GM18519 (cell line): ENCODE results near the gene HIPK1.

Experiments used
- ATAC-seq: cut with Tn5 transposase; IDR thresholded peaks from one replicate; pipeline ENCODE4 v1.9.1; 2021; ENCODE audit warnings: mild to moderate bottlenecking, moderate library complexity; ENCODE audit not compliant: unreplicated experiment, low FRiP score

HIPK1 gene

DNA sequence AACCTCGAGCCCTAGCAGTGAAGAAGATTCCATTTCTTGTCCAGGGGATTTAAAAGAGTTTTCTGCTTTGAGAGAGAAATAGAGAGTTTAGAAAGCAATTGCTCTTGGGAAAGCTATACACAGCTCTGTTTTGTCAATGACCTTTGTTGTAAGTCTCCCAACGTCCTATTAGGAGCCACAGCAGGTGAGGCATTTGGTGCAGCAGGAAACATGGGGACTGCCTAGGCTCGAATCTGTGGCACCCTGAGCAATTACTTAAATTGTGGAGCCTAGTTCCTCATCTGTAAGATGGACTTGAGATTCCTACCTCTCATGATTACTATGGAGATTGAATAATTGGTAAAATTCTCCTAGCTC, 15.8 kb upstream of the HIPK1 start:
- no peak for ATAC-seq

DNA sequence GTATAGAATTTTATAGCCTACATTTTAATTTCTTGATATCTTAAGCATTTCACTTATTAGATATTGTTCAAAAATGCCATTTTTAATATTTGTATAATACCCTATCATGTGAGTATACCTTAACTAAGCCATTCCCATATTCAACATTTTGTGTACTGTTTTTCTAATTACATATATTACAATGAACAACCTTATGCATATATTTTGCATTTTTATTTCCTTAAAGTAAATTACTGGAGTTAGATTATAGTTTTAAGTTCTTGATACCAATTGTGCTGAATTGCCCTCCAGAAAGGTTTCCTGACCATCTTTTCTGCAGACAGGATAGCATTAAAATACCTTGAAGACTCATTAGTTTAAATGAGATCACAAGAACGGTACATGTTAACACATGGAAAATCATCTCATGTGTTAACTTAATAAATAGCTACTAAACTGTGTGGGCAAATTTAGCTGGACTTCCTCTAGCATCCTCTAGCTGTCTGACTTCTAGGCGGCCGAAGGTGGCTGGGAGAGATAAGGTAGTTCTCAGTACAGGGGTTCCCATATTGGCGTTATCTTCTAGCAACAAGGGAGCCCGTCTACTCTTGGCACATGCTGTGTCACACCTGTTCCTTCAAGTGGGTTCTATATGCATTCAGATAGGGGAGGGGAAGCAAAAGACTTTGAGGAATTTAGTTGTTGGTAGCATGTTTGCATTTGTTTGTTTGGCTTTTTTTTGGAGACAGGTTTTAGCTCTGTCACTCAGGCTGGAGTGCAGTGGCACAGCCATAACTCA, 15.0 kb upstream of the HIPK1 start:
- no peak for ATAC-seq

DNA sequence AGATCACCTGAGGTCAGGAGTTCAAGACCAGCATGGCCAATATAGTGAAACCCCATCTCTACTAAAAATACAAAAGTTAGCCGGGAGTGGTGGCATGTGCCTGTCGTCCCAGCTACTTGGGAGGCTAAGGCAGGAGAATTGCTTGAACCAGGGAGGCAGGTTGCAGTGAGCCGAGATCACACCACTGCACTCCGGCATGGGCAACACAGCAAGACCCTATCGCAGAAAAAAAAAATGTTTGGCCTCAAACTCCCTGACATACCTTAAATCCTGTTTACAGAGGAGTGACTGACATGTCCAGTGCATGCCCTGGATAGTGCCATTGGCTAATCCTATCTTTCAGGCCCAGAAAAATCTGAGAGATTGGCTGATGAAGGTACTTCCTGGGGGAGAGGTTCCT, 12.2 kb upstream of the HIPK1 start:
- ATAC-seq: no peak

DNA sequence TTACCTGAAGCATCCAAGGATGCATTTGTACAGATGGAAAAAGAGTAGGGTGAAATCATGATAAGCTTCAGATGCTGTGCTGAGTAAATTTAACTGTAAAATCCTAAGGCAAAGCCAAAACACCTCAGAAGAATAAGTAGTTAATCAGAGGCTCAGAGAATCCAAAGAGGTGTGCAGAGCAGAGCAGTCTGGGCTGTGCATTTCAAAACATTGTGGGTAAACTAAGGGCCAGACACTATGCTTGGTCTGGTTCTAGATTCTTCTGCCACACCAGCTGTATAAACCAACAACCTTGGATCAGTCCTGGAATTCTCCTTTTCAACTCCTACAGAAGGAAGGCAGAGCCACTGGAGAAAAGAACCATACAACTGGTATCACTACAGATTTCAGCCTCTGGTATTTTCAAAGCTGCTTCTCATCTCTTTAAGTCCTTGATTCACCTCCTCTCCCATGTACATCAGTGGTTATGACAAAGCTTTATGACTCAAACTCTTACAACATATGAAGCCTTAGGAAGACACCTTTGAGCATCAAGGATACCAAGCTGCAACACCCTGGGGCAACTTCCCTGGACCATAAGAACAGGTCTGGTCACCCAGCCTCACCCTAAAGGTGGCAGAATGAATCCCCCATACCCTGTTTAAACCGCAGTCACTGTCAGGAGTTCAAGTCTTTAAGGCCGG, 11.6 kb upstream of the HIPK1 start:
- ATAC-seq: no peak

DNA sequence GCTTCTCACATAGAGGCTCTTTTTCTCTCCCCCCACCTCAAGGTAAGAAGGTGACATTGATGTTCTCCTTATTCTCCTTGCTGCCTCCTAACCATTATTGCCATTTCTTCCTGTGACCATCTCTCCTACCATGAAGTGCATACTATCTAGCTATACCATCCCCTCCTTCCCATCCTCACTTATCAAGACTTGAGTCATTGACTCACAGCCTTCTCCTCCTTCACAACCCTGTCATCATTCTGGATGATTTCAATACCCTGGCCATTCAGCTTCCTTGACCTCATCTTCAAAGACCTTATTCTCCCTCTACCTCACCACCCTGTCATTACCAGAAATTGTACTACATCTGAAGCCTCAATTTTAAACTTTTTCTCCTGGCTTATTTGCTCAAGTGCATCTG, 10.9 kb upstream of the HIPK1 start:
- no peak for ATAC-seq

DNA sequence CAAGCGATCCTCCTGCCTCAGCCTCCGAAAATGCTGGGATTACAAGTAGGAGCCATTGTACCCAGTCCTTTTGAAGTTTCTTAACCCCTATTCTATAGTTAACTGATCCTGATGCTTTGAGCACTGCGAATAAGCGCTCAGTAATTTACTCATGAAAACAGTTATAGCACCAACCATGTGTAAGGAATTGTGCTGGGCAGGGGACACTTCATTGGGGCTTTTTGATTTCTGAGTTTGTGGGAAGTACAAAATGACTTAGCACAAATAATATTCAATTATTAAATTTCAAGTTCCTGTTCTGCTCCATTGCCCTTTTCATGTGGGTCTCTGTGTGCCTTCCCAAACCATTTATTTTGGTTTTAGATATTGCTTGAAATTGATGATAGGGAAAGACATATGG, 6.2 kb upstream of the HIPK1 start:
- ATAC-seq: no peak

DNA sequence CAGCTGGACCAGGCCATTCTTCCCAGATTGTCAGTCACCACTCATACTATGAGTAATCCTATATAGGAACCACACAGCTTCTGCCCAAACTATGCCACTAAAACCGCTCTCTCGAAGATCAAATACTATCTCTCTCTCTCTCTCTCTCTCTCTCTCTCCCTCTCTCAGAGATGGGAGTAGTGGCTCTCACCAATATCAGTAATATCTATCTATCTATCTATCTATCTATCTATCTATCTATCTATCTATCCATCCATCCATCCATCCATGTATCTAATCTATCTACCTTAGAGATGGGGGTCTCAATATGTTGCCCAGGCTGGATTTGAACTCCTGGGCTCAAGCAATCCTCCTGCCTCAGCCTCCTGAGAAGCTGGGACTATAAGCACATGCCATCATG, 4.7 kb upstream of the HIPK1 start:
- no peak for ATAC-seq

DNA sequence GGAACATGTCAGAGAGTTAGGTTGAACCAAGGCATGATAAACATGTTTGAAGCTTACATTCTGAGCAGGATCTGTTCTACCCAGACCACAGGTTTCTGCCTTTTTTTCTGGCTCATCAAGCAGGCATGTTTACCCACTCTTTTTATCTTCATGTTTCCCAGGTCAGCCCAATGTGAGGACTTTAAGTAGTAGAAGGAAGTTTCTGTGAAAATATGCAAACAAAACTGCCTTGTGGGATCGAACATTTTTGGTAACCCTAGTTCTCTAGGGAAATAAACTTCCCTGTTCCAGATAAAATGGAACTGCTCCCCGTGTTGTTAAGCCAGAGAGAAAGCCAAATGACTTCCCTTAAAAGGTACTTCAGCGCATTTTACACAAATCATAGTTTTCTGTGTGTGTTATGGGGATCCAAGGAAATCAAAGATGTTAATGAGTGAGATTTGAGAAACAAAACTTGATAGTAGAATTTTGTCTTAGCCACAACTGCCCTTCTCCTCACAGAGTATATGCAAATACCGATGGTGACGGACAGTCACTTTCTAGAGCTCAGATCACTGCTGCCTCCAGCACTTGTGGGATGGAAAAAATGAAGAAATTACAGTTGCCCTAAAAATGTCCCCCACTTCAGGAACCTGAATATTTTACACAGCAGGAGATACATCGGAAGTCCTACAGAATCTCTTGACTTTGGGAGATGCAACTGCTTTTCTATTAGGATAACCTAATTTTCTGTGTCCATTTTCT, 765 bp upstream of the HIPK1 start:
- ATAC-seq: no peak

DNA sequence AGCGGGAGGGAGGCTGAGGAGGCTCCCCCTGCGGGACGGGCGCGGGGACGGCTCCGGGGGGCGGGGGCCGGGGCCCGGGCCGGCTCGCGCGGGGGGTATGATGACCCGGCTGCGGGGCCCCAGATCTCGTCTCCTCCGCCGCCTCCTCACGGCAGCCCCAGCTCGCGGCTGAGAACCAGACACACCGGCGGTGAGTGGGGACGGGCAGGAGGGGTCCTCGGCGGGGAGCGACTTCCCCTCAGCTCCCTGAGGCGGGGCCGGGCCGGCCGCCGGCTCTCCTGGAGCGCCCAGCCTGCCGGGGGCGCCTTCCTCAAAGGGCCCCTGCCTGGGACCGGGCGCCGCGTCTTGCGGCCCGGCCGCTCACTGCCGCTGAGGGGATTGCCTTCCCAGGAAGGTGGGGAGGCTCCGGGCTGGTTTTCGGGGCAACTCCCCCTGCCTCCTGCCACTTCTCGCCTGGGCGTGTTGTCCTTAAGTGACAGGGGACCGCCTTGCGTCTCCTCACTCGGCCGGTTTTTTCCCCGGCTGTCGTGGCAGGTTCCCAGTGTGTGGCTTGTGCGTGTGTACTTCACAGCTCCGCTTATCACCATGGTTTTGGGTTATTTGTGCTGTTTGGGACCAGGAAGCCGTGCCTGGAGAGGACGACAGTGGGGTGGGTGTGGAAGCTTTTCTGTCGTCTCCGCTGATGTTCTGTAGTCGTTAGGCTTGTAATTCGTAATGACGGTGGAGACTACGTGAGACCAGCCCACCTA, 800 bp downstream of the HIPK1 start:
- ATAC-seq: peak; percentile 8

DNA sequence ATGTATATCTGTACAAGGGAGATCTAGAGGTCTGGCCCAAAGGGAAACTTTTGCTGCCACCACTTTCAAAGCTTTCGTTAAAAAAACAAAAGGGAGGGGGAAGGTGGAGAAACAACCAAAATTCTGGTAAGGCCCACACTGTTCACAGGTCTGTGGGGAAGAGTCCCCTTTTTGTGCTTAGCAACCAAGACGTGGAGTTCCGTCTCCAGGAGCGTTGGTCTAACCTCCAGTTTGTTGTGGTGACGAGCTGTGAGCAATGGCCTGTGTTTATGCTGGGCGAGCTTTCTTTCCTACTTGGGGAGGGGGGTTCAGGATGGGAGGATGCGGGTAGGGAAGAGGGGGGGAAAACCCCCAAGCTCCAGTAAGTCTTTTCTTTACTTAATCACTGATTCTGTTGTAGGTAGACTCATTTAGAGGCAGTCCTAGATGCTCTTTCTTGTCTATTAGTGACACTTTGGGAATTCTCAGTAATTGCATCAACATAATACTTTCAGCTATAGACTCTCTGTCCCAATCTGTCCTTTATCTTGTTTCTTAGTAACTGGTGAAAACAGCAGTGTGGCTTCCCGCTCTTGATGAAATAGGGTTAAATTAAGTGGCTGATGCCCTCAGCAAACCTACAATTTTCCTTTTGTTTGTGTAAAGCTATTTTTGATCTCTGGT, 1.5 kb downstream of the HIPK1 start:
- ATAC-seq: peak; percentile 29

DNA sequence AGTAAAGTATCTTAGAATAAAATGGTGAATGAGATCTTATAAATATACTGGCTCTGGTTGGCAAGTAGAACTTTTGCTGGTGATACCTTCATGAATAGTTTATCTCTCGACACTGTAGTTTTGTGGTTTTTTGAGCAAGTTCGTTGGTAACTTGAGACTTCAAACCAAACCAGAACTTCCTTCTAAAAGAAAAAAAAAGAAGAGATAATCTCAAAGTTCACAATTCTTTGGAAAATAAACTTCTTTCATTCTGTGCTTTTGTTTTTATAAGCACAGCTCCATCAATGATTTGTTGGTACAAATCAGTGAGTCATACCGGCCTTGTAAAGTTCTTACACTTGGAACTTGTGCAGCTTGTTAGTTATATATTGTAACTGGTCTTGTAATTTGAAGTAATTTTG, 2.3 kb downstream of the HIPK1 start:
- no peak for ATAC-seq

DNA sequence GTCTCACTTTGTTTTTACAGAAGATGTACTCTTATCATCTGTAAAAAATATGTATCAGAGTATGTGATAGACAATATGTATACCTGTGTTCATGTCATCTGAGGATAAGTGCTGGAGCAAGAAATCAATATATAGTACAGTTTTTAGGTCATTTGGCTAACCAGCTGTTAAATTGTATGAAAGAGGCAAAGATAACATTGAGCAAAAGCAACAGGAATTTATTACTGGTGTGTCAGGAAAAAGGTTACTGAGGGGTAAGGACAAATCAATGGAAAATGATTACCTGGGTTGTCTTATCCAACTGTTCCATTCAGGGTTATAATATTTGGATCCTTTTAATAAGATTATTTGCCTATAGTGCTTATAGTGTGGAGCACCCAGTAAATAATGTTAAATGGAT, 4.9 kb downstream of the HIPK1 start:
- ATAC-seq: no peak

DNA sequence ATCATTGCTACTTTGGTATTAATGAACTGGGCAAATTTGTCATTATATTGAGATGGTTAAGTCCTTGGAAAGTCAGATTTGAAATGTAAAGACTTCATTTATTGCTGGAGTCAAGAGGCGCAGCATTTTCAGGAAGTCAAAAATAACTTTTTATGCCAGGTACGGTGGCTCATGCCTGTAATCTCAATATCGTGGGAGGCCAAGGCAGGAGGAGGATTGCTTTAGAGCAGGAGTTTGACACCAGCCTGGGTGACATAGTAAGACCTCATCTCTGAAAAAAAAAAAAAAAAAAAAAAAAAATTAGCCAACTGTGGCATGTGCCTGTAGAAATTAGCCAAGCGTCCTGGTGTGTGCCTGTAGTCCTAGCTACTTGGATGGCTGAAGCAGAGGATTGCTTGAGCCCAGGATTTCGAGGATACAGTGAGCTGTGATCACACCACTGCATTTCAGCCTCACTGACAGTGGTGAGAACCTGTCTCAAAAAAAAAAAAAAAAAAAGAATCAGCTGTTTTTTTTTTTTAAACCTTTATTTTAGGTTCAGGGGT, 5.5 kb downstream of the HIPK1 start:
- ATAC-seq: no peak

DNA sequence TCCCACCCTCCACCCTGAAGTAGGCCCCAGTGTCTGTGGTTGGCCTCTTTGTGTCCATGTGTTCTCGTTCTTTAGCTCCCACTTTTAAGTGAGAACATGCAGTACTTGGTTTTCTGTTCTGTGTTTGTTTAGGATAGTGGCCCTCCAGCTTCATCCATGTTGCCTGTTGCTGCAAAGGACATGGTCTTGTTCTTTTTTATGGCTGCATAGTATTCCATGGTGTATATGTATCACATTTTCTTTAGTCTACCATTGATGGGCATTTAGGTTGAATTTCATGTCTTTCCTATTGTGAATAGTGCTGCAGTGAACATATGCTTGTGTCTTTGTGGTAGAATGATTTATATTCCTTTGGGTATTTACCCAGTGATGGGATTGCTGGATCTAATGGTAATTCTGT, 6.1 kb downstream of the HIPK1 start:
- ATAC-seq: no peak

DNA sequence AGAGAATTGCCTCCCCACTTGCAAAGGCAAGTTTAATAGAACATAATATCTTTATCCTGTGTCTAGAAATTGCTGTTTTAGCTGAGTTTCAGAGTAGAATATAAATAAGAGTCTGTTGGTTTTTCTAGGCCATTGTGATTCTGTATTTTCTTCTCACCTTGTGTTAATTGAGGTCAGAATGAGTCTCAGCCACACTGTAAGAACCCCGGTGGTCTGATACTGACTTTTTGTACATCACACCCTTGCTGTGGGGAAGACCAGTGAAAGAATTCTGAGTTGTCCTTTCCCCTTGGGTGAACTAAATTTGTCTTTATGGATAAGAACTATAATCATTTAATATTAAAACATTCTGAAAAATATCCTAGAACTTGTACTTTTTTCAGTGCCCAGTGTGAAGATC, 6.8 kb downstream of the HIPK1 start:
- no peak for ATAC-seq

DNA sequence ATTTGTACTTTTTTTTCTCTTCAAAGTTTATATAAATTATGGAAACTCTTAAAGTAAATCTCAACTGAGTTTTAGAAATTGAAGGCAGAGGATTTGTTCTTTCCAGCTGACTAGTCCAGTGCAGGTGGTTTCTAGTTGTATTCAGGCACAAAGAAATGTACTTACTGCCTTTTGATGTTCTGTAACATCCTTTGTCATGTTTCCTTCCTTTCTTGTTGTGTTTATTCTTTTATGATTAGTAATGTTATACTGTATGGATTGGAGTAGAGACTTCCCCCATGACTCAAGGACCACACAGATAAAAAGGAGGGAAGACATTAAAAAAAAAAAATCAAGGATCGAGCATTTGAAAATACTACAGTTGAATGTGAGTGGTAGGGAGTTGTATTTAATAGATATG, 8.0 kb downstream of the HIPK1 start:
- ATAC-seq: no peak

DNA sequence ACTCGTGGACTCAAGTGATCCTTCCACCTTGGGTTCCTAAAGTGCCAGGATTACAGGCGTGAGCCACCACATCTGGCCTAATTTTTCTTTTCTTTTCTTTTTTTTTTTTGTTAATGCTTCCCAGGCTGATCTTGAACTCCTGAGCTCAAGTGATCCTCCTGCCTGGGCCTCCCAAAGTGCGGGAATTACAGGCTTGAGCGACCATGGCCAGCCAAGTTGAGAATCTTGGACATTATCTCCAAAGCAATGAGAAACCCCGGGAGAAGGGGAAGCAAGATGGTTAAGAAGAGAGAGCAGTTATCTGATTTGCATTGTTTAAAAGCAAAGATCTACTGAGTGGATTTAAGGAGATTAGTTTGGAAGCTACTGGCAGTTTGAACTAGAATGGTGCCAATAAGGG, 9.1 kb downstream of the HIPK1 start:
- no peak for ATAC-seq

DNA sequence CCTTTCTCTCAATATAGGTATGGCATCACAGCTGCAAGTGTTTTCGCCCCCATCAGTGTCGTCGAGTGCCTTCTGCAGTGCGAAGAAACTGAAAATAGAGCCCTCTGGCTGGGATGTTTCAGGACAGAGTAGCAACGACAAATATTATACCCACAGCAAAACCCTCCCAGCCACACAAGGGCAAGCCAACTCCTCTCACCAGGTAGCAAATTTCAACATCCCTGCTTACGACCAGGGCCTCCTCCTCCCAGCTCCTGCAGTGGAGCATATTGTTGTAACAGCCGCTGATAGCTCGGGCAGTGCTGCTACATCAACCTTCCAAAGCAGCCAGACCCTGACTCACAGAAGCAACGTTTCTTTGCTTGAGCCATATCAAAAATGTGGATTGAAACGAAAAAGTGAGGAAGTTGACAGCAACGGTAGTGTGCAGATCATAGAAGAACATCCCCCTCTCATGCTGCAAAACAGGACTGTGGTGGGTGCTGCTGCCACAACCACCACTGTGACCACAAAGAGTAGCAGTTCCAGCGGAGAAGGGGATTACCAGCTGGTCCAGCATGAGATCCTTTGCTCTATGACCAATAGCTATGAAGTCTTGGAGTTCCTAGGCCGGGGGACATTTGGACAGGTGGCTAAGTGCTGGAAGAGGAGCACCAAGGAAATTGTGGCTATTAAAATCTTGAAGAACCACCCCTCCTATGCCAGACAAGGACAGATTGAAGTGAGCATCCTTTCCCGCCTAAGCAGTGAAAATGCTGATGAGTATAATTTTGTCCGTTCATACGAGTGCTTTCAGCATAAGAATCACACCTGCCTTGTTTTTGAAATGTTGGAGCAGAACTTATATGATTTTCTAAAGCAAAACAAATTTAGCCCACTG, 11.5 kb downstream of the HIPK1 start:
- no peak for ATAC-seq

DNA sequence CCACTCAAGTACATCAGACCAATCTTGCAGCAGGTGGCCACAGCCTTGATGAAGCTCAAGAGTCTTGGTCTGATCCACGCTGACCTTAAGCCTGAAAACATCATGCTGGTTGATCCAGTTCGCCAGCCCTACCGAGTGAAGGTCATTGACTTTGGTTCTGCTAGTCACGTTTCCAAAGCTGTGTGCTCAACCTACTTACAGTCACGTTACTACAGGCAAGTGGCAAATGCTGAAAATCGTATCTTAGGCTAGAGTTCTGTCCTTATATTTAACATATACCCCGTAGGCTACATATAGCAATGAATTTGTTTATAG, 12.1 kb downstream of the HIPK1 start:
- no peak for ATAC-seq
